ENCODE data around the gene SPATA31E1.
A peak's percentile ranks its signal among the peaks of the same experiment; 100 is the strongest.

The SPATA31E1 gene

GRCh38 chr9:87864915-87865314, 17.8 kb upstream of the SPATA31E1 start:
- no peak for DNase-seq

GRCh38 chr9:87865626-87866025, 17.1 kb upstream of the SPATA31E1 start:
- no peak for DNase-seq

DNA sequence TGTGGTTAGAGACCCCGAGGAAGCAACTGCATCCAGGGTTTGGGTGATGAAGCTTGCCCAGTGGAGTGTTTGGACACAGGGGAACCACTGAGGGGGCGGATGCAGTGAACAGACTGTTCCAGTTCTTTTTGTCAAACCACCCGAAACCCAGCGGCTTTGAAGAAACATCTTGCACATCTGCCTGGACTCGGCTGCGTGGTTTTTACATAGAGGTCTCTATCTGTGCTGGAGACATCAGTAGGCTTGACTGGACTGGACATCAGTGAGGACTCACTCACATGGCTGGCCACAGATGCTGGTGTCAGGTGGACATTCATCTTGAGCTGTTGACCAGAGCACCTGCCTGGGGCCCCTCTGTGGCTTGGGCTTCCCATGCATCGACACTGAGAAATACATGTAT, 15.3 kb upstream of the SPATA31E1 start:
- DNase-seq: no peak

GRCh38 chr9:87868175-87868574, 14.5 kb upstream of the SPATA31E1 start:
- DNase-seq: no peak

DNA sequence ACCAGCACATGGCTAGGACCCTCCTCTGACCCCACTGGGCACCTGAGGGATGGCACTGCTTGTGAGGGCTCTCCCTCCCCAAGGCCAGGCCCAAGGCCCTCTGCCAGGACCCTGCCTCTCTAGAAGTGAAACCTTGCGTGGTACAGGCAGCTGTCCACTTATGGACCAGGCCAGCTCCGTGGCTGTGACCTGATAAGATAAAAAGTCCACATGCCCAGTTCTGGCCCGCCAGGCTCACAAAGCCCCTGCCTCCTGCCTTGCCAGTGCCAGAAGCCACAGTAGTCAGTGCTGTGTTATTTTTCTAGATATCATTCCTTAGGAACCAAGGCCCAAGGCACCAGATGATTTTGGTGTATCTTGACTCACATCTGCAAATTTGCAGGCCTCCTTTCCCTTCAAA, 14.0 kb upstream of the SPATA31E1 start:
- no peak for DNase-seq

DNA sequence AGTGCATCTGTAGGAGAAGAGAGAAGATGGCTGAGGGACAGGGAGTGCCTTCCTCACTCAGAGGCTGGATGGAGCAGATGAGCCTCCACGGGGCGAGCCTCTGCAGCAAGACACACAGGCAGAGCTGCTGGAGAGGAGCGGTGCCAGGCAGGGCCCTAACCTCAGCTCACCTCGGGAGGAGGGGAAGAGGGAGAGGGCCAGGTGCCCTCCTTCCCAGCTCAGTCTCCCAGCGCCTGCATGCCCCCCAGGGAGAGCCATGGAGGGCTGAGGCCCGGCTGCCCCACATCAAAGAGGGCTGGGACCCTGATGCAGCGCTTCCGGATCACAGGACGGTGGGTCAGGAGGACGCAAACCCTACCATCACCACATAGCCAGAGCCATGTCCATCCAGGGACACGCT, 13.6 kb upstream of the SPATA31E1 start:
- no peak for DNase-seq

DNA sequence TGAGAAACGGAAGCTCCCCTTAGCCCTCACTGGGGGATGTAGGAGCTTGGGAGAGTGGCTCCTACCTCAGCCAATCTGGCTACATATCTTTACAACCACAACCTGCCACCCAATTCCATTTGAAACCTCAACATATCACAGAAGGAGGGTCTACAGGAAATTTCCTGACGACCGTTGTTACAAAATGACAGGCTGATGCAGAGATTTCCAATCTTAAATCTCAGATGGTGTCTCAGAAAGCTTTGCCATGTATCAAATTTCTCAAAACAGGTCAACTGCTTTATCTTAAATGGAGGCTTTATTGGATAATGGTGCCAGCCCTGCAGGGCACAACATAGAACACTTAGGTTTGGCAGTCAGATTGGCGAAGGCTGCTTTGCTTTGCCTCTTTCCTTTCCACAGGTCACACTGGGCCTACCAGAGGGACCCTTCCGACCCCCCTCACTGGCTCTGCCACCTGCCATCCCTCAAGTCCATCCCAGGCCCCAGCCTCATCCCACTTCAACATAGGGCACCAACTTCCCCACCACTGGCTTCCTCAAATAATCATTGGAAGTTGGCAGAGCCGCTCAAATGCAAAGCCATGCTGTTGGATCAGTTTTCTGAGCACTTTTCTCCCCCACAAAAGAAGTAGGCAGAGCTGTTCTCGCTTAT, 11.1 kb upstream of the SPATA31E1 start:
- no peak for DNase-seq

DNA sequence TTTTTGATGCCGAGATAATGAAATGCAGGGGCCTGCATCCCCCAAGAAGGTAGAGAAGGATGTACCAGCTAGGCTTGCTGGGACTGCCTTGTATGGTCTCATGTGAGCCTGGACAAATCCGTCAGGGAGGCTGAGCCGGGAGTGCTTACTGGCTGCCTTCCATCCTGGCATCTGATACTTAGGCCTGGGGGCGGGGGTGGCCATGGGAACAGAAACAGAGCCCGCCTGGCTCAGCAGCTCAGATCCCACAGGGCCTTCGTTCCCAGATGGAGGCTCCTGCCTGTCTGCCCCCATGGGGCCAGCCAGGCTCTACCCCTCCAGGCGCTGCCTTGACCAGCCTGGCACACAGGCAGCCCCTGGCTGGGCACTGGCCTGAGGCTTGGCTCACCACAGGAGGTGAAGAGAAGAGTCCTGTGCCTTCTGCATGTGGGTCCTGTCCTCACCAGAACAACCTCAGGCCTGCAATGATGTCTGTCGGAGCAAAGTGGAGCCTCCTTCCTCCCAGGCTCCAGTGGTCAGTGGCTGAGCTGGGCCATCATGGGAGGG, 10.5 kb upstream of the SPATA31E1 start:
- no peak for DNase-seq

DNA sequence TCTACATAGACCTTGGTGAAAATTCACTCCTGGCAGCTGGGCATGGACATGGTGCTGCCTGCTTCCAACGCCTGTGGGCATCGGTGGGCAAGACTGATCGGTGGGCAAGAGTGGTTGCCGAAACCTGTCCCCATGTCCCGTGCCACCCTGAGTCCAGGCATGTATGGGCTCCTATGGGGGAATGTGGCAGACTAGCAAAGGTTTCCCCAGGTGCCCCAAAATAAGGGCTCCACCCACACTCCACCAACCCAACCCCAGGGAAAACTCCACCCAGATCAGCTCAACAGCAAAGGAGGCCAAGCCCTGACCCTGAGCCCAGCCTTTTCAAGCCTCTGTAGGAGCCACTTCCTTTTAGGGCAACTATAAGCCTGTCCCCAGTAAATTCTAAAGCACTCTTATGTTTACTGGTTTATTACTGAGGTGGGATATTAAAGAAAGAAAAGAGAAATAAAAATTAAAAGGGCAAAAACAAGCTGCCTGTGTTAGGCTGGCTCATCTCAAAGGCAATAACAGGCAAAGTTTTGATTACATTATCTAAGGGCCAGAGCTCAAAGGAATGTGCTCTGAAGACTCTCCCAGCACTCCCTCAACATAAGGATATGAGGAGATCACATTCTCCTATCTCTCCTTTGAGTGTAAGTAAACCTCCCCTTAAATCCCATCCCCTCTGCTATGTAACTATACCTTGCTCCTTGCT, 8.9 kb upstream of the SPATA31E1 start:
- no peak for DNase-seq

GRCh38 chr9:87874304-87874623, 8.4 kb upstream of the SPATA31E1 start:
- DNase-seq: no peak

- no peak for DNase-seq
Observed at GRCh38 chr9:87875060-87875459, 7.6 kb upstream of the SPATA31E1 start.

- no peak for DNase-seq
Observed at GRCh38 chr9:87875831-87876545, 6.7 kb upstream of the SPATA31E1 start.

DNA sequence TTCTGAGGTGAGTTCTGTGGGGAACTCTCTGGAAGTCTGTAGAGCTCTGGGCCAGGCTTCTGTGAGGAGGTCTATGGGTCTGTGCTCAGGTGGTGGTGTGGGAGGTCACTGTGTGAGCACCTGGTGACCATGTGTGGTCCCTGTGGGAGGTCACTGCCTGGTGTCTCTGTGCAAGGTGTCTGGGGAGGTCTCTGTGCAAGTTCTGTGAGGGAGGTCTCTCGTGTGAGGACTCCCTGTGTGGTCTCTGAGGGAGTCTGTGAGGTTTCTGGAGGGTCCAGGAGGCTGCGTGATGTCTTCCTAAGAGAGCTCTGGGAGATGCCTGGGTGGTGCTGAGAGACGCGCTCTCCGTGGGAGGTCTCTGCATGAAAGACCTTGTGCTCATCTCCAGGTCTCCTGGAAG, 6.0 kb upstream of the SPATA31E1 start:
- no peak for DNase-seq

GRCh38 chr9:87878989-87879511, 3.6 kb upstream of the SPATA31E1 start:
- DNase-seq: peak in 1 of 2 experiments; percentile 36

GRCh38 chr9:87880116-87880515, 2.6 kb upstream of the SPATA31E1 start:
- no peak for DNase-seq

- DNase-seq: no peak
Observed at GRCh38 chr9:87880683-87881082, 2.0 kb upstream of the SPATA31E1 start.

DNA sequence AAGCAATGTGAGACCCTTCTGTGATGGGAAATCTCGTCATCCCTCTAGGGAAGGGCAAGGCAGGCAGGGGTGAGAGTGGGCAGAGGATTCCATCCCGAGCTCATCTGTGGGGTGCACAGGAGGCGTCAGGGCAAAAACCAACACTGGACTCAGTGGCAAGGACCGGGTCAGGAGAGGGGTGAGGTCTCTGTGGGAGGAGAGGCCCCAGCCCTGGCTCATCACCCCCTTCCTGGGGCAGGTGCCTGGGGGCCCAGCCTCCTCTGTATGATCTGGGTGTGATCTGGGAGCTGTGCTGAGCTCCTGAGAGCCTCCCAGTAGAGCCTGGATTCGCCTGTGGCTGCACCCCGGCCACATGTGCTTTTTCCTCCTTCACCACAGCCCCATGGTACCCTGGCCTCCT, 597 bp downstream of the SPATA31E1 start:
- DNase-seq: no peak

DNA sequence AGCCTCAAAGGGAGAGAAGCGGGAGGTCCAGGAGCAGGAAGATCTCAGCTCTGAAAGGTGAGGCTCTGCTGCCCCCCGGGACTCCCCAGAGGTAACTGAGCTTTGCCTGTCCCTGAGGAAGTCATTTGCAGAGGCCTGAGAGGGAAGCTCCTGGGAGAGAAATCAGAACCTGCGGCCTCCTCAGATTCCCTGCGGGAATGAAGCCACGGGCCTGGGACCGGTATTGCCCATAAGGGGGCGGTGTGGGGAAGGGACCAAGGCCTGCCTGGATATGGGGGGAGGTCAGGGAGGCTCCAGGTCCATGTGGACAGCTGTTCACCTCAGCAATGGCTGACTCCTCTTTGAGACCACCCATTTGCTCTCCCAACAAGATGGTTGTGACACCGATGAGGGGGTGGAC, 1.3 kb downstream of the SPATA31E1 start:
- no peak for DNase-seq

GRCh38 chr9:87884578-87885459, 2.1 kb downstream of the SPATA31E1 start:
- no peak for DNase-seq

DNA sequence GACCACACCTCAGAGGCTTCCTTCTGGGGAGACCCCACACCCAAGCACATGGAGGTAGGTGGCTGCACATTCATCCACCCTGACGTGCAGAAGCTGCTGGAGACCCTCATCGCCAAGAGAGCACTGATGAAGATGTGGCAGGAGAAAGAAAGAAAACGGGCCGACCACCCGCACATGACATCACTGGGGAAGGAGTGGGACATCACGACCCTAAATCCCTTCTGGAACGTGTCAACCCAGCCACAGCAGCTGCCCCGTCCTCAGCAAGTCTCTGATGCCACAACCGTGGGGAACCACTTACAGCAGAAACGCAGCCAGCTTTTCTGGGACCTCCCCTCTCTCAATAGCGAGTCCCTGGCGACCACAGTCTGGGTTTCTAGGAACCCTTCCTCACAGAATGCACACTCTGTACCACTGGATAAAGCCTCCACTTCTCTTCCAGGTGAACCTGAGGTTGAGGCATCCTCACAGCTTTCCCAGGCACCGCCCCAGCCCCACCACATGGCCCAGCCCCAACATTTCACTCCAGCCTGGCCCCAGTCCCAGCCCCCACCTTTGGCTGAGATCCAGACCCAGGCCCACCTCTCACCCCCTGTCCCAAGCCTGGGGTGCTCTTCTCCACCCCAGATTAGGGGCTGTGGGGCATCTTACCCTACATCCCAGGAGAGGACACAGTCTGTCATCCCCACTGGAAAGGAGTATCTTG, 3.0 kb downstream of the SPATA31E1 start:
- no peak for DNase-seq

- DNase-seq: no peak
Observed at GRCh38 chr9:87886210-87886932, 3.7 kb downstream of the SPATA31E1 start.

All from SW 1271 (cell line).